HL-60 (cell line): ENCODE data around the gene OR2AE1.

Experiments used
- GABPA ChIP-seq: IDR thresholded peaks from 2 replicates; pipeline ENCODE4 v1.6.1; 2012; ENCODE audit warnings: low read depth
- POLR2AphosphoS5 ChIP-seq: IDR thresholded peaks from 2 replicates; pipeline ENCODE4 v1.6.1; 2012; ENCODE audit warnings: low read depth
- TF ChIP-seq, protein P1 (sequence below): IDR thresholded peaks from one replicate; pipeline ENCODE4 v1.5.1; 2011; ENCODE audit warnings: low read length, control low read depth, inconsistent platforms; ENCODE audit not compliant: insufficient read depth
- TF ChIP-seq, protein P2 (sequence below): IDR thresholded peaks from 2 replicates; pipeline ENCODE4 v1.6.1; 2012; ENCODE audit warnings: low read depth; ENCODE audit not compliant: insufficient replicate concordance

DNA sequence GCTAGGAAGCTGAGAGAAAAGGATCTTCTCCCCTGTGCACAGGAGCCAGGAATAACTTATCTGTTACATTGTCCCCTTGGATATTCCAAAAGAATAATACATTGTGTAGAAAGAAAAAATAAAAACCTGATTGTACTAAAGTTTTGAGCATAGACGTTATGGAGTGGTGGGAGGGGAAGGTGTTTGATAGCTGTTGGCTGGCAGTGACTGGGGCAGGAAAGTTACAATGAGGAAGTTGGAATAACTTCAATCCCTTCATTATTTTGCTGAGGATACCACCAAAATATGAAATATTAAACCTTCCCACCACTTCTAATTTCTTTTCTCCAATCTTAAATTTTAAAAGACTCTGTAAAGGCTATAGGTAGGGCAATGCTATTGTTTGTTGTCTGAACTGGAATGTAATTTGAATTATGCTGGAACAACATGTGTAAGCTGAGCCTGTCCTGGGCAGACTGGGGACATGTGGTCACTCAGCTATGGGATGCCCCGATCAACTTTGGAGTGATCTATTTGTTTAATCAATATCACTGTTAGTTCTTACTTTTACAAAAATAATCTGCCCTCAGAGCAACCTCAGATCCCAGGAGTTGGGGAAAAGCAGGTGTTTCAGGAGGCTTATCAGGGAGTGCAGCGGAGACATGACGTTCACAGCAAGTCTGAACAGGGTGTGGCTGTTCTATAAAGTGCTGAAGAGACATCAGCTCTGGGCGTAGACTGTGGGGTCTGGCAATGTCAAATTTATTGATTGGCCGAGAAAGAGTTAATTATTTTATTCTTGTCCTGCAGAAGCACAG is 28.2 kb downstream of the OR2AE1 start:
- TF ChIP-seq, protein P1, sequence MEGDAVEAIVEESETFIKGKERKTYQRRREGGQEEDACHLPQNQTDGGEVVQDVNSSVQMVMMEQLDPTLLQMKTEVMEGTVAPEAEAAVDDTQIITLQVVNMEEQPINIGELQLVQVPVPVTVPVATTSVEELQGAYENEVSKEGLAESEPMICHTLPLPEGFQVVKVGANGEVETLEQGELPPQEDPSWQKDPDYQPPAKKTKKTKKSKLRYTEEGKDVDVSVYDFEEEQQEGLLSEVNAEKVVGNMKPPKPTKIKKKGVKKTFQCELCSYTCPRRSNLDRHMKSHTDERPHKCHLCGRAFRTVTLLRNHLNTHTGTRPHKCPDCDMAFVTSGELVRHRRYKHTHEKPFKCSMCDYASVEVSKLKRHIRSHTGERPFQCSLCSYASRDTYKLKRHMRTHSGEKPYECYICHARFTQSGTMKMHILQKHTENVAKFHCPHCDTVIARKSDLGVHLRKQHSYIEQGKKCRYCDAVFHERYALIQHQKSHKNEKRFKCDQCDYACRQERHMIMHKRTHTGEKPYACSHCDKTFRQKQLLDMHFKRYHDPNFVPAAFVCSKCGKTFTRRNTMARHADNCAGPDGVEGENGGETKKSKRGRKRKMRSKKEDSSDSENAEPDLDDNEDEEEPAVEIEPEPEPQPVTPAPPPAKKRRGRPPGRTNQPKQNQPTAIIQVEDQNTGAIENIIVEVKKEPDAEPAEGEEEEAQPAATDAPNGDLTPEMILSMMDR = no peak
- no peak for TF ChIP-seq POLR2AphosphoS5
- TF ChIP-seq, protein P2, sequence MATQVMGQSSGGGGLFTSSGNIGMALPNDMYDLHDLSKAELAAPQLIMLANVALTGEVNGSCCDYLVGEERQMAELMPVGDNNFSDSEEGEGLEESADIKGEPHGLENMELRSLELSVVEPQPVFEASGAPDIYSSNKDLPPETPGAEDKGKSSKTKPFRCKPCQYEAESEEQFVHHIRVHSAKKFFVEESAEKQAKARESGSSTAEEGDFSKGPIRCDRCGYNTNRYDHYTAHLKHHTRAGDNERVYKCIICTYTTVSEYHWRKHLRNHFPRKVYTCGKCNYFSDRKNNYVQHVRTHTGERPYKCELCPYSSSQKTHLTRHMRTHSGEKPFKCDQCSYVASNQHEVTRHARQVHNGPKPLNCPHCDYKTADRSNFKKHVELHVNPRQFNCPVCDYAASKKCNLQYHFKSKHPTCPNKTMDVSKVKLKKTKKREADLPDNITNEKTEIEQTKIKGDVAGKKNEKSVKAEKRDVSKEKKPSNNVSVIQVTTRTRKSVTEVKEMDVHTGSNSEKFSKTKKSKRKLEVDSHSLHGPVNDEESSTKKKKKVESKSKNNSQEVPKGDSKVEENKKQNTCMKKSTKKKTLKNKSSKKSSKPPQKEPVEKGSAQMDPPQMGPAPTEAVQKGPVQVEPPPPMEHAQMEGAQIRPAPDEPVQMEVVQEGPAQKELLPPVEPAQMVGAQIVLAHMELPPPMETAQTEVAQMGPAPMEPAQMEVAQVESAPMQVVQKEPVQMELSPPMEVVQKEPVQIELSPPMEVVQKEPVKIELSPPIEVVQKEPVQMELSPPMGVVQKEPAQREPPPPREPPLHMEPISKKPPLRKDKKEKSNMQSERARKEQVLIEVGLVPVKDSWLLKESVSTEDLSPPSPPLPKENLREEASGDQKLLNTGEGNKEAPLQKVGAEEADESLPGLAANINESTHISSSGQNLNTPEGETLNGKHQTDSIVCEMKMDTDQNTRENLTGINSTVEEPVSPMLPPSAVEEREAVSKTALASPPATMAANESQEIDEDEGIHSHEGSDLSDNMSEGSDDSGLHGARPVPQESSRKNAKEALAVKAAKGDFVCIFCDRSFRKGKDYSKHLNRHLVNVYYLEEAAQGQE = no peak
- no peak for TF ChIP-seq GABPA
